ENCODE measurements around the gene ARHGAP18. TPM values are rescaled to one million over a fixed set of nuclear protein-coding genes. Genes with fewer than 3 reads are reported as not detected.

Gene ARHGAP18
- total and polyA plus RNA-seq, 10 of the 15 experiments (the other 5 are each of a cell fraction or from before 2014, with no cell fraction given) = 18.2 to 52.2 (median 31.7) TPM

DNA sequence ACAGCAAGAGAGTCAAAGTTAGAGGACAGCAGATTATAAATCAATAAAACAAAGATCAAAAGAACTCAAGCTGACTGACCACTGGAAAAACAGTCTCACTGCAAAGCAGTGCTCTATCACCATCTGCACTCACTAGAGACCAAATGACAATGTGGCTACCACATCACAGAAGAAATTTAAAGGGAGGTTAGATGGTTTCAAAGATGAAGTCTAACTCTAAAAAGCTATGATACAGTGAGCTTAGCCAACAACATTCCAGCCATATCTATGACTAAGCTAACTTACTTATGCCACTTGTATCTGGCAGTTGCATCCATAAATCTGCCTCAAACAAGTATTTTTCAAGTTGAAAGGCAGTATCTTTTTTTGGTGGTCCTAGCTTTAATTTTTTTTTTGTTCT, 68.6 kb downstream of the ARHGAP18 start (continued):
- TF ChIP-seq, protein P1, sequence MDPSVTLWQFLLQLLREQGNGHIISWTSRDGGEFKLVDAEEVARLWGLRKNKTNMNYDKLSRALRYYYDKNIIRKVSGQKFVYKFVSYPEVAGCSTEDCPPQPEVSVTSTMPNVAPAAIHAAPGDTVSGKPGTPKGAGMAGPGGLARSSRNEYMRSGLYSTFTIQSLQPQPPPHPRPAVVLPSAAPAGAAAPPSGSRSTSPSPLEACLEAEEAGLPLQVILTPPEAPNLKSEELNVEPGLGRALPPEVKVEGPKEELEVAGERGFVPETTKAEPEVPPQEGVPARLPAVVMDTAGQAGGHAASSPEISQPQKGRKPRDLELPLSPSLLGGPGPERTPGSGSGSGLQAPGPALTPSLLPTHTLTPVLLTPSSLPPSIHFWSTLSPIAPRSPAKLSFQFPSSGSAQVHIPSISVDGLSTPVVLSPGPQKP (IDR thresholded peaks at IDR 0.05; ENCODE audit: low read depth, low read length) = no peak
- no peak for TF ChIP-seq ZBED1 (IDR thresholded peaks at IDR 0.05; ENCODE audit: borderline replicate concordance)
- TF ChIP-seq RUNX3 (IDR thresholded peaks at IDR 0.05; ENCODE audit: low read length) = no peak
- no peak for TF ChIP-seq NBN (IDR thresholded peaks at IDR 0.05)
- TF ChIP-seq, protein P2, sequence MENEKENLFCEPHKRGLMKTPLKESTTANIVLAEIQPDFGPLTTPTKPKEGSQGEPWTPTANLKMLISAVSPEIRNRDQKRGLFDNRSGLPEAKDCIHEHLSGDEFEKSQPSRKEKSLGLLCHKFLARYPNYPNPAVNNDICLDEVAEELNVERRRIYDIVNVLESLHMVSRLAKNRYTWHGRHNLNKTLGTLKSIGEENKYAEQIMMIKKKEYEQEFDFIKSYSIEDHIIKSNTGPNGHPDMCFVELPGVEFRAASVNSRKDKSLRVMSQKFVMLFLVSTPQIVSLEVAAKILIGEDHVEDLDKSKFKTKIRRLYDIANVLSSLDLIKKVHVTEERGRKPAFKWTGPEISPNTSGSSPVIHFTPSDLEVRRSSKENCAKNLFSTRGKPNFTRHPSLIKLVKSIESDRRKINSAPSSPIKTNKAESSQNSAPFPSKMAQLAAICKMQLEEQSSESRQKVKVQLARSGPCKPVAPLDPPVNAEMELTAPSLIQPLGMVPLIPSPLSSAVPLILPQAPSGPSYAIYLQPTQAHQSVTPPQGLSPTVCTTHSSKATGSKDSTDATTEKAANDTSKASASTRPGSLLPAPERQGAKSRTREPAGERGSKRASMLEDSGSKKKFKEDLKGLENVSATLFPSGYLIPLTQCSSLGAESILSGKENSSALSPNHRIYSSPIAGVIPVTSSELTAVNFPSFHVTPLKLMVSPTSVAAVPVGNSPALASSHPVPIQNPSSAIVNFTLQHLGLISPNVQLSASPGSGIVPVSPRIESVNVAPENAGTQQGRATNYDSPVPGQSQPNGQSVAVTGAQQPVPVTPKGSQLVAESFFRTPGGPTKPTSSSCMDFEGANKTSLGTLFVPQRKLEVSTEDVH (IDR thresholded peaks at IDR 0.05; ENCODE audit: low read depth, partially characterized antibody) = no peak
- TF ChIP-seq, protein P3, sequence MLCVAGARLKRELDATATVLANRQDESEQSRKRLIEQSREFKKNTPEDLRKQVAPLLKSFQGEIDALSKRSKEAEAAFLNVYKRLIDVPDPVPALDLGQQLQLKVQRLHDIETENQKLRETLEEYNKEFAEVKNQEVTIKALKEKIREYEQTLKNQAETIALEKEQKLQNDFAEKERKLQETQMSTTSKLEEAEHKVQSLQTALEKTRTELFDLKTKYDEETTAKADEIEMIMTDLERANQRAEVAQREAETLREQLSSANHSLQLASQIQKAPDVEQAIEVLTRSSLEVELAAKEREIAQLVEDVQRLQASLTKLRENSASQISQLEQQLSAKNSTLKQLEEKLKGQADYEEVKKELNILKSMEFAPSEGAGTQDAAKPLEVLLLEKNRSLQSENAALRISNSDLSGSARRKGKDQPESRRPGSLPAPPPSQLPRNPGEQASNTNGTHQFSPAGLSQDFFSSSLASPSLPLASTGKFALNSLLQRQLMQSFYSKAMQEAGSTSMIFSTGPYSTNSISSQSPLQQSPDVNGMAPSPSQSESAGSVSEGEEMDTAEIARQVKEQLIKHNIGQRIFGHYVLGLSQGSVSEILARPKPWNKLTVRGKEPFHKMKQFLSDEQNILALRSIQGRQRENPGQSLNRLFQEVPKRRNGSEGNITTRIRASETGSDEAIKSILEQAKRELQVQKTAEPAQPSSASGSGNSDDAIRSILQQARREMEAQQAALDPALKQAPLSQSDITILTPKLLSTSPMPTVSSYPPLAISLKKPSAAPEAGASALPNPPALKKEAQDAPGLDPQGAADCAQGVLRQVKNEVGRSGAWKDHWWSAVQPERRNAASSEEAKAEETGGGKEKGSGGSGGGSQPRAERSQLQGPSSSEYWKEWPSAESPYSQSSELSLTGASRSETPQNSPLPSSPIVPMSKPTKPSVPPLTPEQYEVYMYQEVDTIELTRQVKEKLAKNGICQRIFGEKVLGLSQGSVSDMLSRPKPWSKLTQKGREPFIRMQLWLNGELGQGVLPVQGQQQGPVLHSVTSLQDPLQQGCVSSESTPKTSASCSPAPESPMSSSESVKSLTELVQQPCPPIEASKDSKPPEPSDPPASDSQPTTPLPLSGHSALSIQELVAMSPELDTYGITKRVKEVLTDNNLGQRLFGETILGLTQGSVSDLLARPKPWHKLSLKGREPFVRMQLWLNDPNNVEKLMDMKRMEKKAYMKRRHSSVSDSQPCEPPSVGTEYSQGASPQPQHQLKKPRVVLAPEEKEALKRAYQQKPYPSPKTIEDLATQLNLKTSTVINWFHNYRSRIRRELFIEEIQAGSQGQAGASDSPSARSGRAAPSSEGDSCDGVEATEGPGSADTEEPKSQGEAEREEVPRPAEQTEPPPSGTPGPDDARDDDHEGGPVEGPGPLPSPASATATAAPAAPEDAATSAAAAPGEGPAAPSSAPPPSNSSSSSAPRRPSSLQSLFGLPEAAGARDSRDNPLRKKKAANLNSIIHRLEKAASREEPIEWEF (IDR thresholded peaks at IDR 0.05; ENCODE audit: insufficient replicate concordance, low read depth, low read length) = no peak
- TF ChIP-seq, protein P4, sequence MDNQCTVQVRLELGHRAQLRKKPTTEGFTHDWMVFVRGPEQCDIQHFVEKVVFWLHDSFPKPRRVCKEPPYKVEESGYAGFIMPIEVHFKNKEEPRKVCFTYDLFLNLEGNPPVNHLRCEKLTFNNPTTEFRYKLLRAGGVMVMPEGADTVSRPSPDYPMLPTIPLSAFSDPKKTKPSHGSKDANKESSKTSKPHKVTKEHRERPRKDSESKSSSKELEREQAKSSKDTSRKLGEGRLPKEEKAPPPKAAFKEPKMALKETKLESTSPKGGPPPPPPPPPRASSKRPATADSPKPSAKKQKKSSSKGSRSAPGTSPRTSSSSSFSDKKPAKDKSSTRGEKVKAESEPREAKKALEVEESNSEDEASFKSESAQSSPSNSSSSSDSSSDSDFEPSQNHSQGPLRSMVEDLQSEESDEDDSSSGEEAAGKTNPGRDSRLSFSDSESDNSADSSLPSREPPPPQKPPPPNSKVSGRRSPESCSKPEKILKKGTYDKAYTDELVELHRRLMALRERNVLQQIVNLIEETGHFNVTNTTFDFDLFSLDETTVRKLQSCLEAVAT (IDR thresholded peaks at IDR 0.05) = no peak
- no peak for TF ChIP-seq ZNF384 (IDR thresholded peaks at IDR 0.05; ENCODE audit: borderline replicate concordance, low read depth, low read length)
- TF ChIP-seq HDGF (IDR thresholded peaks at IDR 0.05) = no peak
- TF ChIP-seq ZNF207 (IDR thresholded peaks at IDR 0.05; ENCODE audit: borderline replicate concordance) = no peak
- TF ChIP-seq SP1 (IDR thresholded peaks at IDR 0.05; ENCODE audit: low read depth, low read length) = no peak

Data from GM12878 (cell line).